Peyer's patch (tissue), 4 donors: ENCODE measurements around the gene PTCH1. TPM values are rescaled to one million over a fixed set of nuclear protein-coding genes. Genes with fewer than 3 reads are reported as not detected.

Source experiments
- DNase-seq, 3 donors: peaks; one replicate each; pipeline ENCODE4 v3.0.0-alpha.2; 2017 to 2019
- H3K27ac ChIP-seq, 4 donors: fragments of 200-600 bp; sonication (generic); one replicate each; pipeline ENCODE4 v1.5.1; 2016 to 2019
- H3K27me3 ChIP-seq, 2 donors: fragments of 200-600 bp; sonication (generic); one replicate each; pipeline ENCODE4 v1.5.1; 2019
- H3K36me3 ChIP-seq, 3 donors: fragments of 200-600 bp; sonication (generic); one replicate each; pipeline ENCODE4 v1.5.1; 2016 to 2019
- H3K4me1 ChIP-seq, 4 donors: fragments of 200-600 bp; sonication (generic); one replicate each; pipeline ENCODE4 v1.5.1; 2016 to 2019
- H3K4me3 ChIP-seq, 4 donors: fragments of 200-600 bp; sonication (generic); 1 replicate in 3 of 4; 2 replicates in 1 of 4; pipeline ENCODE4 v1.5.1; 2016 to 2019; ENCODE audit warnings: mild to moderate bottlenecking in 1 of 4
- H3K9me3 ChIP-seq, 4 donors: fragments of 200-600 bp; sonication (generic); one replicate each; pipeline ENCODE4 v1.5.1; 2016 to 2019; ENCODE audit warnings: mild to moderate bottlenecking in 1 of 4
- CTCF ChIP-seq, 6 experiments: fragments of 450-650 bp in 4 of 6; fragments of 200-600 bp in 2 of 6; sonication (generic) in 1 of 6; IDR thresholded peaks; one replicate each; pipeline ENCODE4 v1.5.1; 2017 to 2019; ENCODE audit warnings: antibody characterized with exemption in 6 of 6, mild to moderate bottlenecking in 3 of 6, moderate library complexity in 1 of 6
- POLR2A ChIP-seq, 2 donors: fragments of 450-650 bp; IDR thresholded peaks; one replicate each; pipeline ENCODE4 v1.5.1; 2017; ENCODE audit warnings: antibody characterized with exemption in 2 of 2, mild to moderate bottlenecking in 2 of 2, moderate library complexity in 2 of 2
- total RNA-seq, 4 donors: library from RNA; depleted of rRNA; stranded (reverse); fragments of >200 nt; gene quantifications; one replicate each; pipeline ENCODE4 v1.1.0, GENCODE V29; 2016

PTCH1 gene
- total RNA-seq, 4 donors from 2014 or later: 16.5 to 71.0 (median 24.0) TPM

GRCh38 chr9:95505072-95505716, 11.6 kb downstream of the PTCH1 start:
- Histone ChIP-seq H3K27me3 (no peaks in the 10 kb centered on the region), H3K4me1 (peaks cover 0 to 25% (median 4%) of the 10 kb centered on the region in 4 donors), H3K36me3 (no peaks in the 10 kb centered on the region), H3K27ac (peak overlapping the region in 2 of 4 donors; percentile 24 to 77), H3K9me3 (peaks cover 0 to under 1% (median 0%) of the 10 kb centered on the region in 4 donors), H3K4me3 (peak overlapping the region; percentile 49 to 83 (median 68))
- TF ChIP-seq CTCF (IDR thresholded peaks at IDR 0.05) (no peak), POLR2A (IDR thresholded peaks at IDR 0.05) (no peak)
- DNase-seq: no peak

- peaks cover 0 to 21% (median 4%) of the 10 kb centered on the region in 4 donors for H3K4me1 ChIP-seq
- no peak for TF ChIP-seq POLR2A (IDR thresholded peaks at IDR 0.05)
- no peaks in the 10 kb centered on the region for H3K27me3 ChIP-seq
- peak overlapping the region in 2 of 4 donors; percentile 79 to 83 for H3K4me3 ChIP-seq
- no peaks in the 10 kb centered on the region for H3K9me3 ChIP-seq
- DNase-seq: no peak
- no peaks in the 10 kb centered on the region for H3K36me3 ChIP-seq
- H3K27ac ChIP-seq: peak overlapping the region in 2 of 4 donors; percentile 24 to 35
Measured at GRCh38 chr9:95504053-95504963, 12.5 kb downstream of the PTCH1 start.

- peaks cover 0 to 12% (median 4%) of the 10 kb centered on the region in 4 donors for H3K4me1 ChIP-seq
- H3K27ac ChIP-seq: no peak overlapping the region
- H3K27me3 ChIP-seq: no peaks in the 10 kb centered on the region
Measured at GRCh38 chr9:95503369-95503768, 13.4 kb downstream of the PTCH1 start.

GRCh38 chr9:95502248-95502647, 14.5 kb downstream of the PTCH1 start:
- no peak for DNase-seq
- no peak for TF ChIP-seq POLR2A (IDR thresholded peaks at IDR 0.05)
- no peak for TF ChIP-seq CTCF (IDR thresholded peaks at IDR 0.05)
- Histone ChIP-seq H3K4me3 (no peak overlapping the region), H3K36me3 (no peaks in the 10 kb centered on the region), H3K27me3 (no peaks in the 10 kb centered on the region), H3K4me1 (peaks cover 0 to 8% (median 4%) of the 10 kb centered on the region in 4 donors), H3K27ac (no peak overlapping the region), H3K9me3 (no peaks in the 10 kb centered on the region)

More at GRCh38 chr9:95503369-95503768, 13.4 kb downstream of the PTCH1 start:
- Histone ChIP-seq H3K9me3 (no peaks in the 10 kb centered on the region), H3K36me3 (no peaks in the 10 kb centered on the region), H3K4me3 (peak overlapping the region in 1 of 4 donors; percentile 26)
- no peak for TF ChIP-seq CTCF (IDR thresholded peaks at IDR 0.05)
- TF ChIP-seq POLR2A (IDR thresholded peaks at IDR 0.05): no peak
- no peak for DNase-seq

- Histone ChIP-seq H3K27ac (peak overlapping the region in 3 of 4 donors; percentile 4 to 14 (median 9)), H3K9me3 (no peaks in the 10 kb centered on the region), H3K4me3 (no peak overlapping the region), H3K36me3 (no peaks in the 10 kb centered on the region), H3K27me3 (no peaks in the 10 kb centered on the region), H3K4me1 (peaks cover 0 to 8% (median under 1%) of the 10 kb centered on the region in 4 donors)
- TF ChIP-seq CTCF (IDR thresholded peaks at IDR 0.05) (no peak), POLR2A (IDR thresholded peaks at IDR 0.05) (no peak)
- DNase-seq: no peak
Measured at GRCh38 chr9:95499847-95500246, 16.9 kb downstream of the PTCH1 start.
